Nephron (organoid): ENCODE measurements around the gene PZP.

Experiments used
- H3K27ac Mint-ChIP-seq, 3 experiments: 2 replicates each; pipeline ENCODE4 v1.8.0; 2020; ENCODE audit warnings: mixed read lengths in 3 of 3, mild to moderate bottlenecking in 2 of 3, moderate library complexity in 1 of 3
- H3K27me3 Mint-ChIP-seq: 2 replicates; pipeline ENCODE4 v1.8.0; 2021; ENCODE audit warnings: low read depth, mild to moderate bottlenecking, moderate library complexity, mixed read lengths
- H3K36me3 Mint-ChIP-seq: 2 replicates; pipeline ENCODE4 v1.8.0; 2020; ENCODE audit warnings: low read depth, mixed read lengths
- H3K4me1 Mint-ChIP-seq: 2 replicates; pipeline ENCODE4 v1.8.0; 2020; ENCODE audit warnings: mixed read lengths
- H3K4me3 Mint-ChIP-seq, 3 experiments: 2 replicates each; pipeline ENCODE4 v1.8.0; 2020; ENCODE audit warnings: mild to moderate bottlenecking in 3 of 3, mixed read lengths in 3 of 3, moderate library complexity in 2 of 3
- H3K9me3 Mint-ChIP-seq: 2 replicates; pipeline ENCODE4 v1.8.0; 2020; ENCODE audit warnings: mixed read lengths
- TF ChIP-seq, protein P1 (sequence below), 3 experiments: fragments of 200-600 bp; sonication (generic); IDR thresholded peaks; one replicate each; pipeline ENCODE4 v1.5.0; 2021; ENCODE audit warnings: antibody characterized with exemption in 3 of 3; ENCODE audit not compliant: unreplicated experiment in 3 of 3

Gene PZP

DNA sequence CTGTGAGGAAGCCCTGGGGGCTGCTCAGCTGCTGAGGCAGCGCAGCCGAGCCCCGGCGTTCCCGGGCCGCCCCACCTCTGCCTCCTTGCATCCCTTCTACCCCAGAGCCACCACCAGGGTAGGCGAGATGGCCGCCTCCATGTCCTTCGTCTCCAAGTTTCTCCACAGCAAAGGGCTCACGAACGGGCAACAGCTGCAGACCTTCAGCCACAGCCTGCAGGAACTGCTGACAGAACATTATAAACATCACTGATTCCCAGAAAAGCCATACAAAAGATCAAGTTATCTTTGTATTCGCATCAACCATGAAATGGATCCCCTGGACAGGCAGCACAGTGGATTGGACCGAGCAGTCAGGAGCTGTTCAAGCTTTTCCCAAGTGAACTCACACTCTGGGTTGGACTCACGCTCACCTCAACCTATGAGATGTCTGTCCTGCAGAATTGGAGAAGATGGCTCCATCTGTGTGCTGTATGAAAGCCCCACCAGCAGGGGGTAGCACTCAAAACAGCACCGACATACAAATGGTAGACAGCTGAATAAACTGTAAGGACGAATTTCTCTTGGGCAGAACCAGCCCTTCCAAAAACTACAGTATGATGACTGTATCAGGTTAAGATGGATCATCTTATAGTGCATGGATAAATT, 73.1 kb downstream of the PZP start:
- TF ChIP-seq, protein P1, sequence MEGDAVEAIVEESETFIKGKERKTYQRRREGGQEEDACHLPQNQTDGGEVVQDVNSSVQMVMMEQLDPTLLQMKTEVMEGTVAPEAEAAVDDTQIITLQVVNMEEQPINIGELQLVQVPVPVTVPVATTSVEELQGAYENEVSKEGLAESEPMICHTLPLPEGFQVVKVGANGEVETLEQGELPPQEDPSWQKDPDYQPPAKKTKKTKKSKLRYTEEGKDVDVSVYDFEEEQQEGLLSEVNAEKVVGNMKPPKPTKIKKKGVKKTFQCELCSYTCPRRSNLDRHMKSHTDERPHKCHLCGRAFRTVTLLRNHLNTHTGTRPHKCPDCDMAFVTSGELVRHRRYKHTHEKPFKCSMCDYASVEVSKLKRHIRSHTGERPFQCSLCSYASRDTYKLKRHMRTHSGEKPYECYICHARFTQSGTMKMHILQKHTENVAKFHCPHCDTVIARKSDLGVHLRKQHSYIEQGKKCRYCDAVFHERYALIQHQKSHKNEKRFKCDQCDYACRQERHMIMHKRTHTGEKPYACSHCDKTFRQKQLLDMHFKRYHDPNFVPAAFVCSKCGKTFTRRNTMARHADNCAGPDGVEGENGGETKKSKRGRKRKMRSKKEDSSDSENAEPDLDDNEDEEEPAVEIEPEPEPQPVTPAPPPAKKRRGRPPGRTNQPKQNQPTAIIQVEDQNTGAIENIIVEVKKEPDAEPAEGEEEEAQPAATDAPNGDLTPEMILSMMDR (IDR thresholded peaks at IDR 0.05; ENCODE audit: unreplicated experiment in 3 of 3) = peak in 1 of 3 experiments; percentile 9
- no peaks in the 10 kb centered on the region for H3K27me3 Mint-ChIP-seq
- H3K27ac Mint-ChIP-seq = peak overlapping the region; percentile 75 to 94 (median 84)
- H3K4me1 Mint-ChIP-seq = peaks cover 21% of the 10 kb centered on the region
- peaks cover 4% of the 10 kb centered on the region for H3K36me3 Mint-ChIP-seq
- peak overlapping the region in 2 of 3 experiments; percentile 25 to 50 for H3K4me3 Mint-ChIP-seq
- peaks cover 18% of the 10 kb centered on the region for H3K9me3 Mint-ChIP-seq

DNA sequence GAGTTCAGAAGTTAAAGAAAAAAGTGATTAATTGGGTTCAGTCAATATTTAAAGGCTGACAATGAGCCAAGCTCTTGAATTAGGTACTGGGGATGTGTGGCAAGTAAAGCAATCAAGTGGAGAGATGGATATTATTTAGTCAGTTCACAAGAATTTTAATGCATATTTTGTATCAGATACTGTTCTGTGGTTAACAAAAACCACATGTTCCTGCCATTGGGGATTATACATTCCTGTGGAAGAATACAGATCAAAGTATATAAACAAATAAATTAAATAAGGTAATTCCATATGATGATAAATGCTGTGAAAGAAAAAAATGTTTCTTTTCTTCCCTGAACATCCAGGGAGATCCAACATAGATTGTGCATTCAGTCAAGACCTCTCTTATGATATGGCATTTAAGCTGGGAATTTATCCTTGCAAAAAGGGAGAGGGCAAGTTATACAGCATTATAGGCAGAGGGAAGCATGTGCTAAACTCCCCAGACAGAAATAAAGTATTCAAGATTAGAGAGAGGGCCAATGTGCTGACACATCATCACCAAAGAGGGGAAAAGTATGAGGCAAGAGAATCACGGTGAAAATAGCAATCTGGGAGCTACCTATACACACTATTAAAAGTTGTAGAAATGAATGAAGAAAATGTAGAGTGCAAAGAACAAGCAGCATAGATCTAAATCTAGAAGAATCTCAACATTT, 74.8 kb downstream of the PZP start:
- Mint-ChIP-seq H3K27ac (peak overlapping the region; percentile 8 to 22 (median 21)), H3K4me1 (peaks cover 21% of the 10 kb centered on the region), H3K27me3 (no peaks in the 10 kb centered on the region), H3K4me3 (no peak overlapping the region), H3K36me3 (no peaks in the 10 kb centered on the region), H3K9me3 (peaks cover 7% of the 10 kb centered on the region)
- TF ChIP-seq, protein P1 (IDR thresholded peaks at IDR 0.05; ENCODE audit: unreplicated experiment in 3 of 3) = no peak

DNA sequence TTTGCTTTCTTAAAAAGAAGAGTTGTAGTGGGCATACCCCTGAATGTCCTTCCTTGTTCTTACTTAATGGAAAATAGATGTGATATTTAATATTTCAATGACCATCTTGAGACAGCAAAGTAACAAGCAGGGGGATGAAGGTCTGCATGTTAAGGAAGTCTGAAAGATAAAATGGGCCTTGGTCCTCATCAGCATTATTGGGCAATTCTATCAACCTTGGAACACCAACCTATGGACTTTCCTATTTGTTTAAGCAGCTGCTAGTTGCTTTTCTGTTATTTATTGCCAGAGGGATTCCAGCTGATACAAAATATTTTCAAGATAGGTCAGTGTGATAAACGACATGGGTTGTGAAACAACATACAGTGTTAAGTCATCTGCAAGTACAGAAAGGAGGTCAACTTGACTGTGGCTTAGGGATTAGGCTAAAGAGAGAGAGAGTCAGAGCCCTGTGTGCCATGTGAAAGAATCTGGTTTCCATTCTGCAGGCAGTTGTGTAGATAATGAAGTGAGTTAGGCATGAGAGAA, 76.1 kb downstream of the PZP start:
- Mint-ChIP-seq H3K27me3 (no peaks in the 10 kb centered on the region), H3K9me3 (peaks cover 7% of the 10 kb centered on the region), H3K4me3 (no peak overlapping the region), H3K4me1 (peaks cover 21% of the 10 kb centered on the region), H3K27ac (peak overlapping the region in 1 of 3 experiments; percentile 35), H3K36me3 (no peaks in the 10 kb centered on the region)
- TF ChIP-seq, protein P1 (IDR thresholded peaks at IDR 0.05; ENCODE audit: unreplicated experiment in 3 of 3) = no peak

DNA sequence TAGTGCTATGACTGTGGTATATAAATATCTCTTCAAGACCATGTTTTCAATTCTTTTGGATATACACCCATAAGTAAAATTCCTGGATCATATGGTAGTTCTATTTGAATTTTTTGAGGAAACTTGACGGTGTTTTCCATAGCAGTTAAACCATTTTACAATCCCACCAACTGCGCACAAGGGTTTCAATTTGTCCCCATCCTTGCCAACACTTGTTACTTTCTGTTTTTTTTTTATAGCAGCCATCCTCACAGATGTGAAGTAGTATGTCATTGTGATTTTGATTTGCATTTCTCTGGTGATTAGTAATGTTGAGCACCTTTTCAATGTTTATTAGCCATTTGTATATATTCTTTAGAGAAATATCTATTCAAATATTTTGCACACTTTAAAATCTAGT, 78.0 kb downstream of the PZP start:
- H3K4me1 Mint-ChIP-seq = peaks cover 20% of the 10 kb centered on the region
- H3K27me3 Mint-ChIP-seq = no peaks in the 10 kb centered on the region
- peaks cover 2% of the 10 kb centered on the region for H3K9me3 Mint-ChIP-seq
- TF ChIP-seq, protein P1 (IDR thresholded peaks at IDR 0.05; ENCODE audit: unreplicated experiment in 3 of 3) = no peak
- H3K4me3 Mint-ChIP-seq = no peak overlapping the region
- H3K27ac Mint-ChIP-seq = no peak overlapping the region
- no peaks in the 10 kb centered on the region for H3K36me3 Mint-ChIP-seq

DNA sequence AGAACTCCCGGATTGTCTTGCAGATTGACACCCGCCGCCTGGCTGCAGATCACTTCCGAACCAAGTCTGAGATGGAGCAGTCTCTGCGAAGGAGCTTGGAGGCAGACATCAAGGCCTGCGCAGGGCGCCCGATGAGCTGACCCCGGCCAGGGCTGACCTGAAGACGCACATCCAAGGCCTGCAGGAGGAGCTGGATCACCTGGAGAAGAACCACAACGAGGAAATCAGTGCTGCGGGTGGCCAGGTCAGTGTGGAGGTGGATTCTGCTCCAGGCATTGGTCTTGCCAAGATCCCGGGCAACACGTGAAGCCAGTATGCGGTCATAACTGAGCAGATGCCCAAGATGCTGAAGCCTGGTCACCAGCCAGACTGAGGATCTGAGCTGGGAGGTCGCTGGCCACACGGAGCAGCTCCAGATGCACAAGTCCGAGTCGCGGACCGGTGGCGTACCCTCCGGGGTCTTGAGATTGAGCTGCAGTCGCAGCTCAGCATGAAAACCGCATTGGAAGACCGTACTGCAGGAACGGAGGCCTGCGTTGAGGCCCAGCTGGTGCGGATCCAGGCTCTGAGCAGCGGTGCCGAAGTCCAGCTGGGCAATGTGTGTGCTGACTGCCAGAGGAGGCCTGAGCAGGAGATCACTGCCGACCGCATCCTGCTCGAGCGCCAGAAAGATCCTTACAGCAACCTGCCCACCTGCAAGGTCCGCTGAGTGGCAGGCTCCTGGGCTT, 80.1 kb downstream of the PZP start:
- no peaks in the 10 kb centered on the region for H3K27me3 Mint-ChIP-seq
- peaks cover 2% of the 10 kb centered on the region for H3K9me3 Mint-ChIP-seq
- H3K27ac Mint-ChIP-seq = no peak overlapping the region
- H3K4me3 Mint-ChIP-seq = no peak overlapping the region
- H3K4me1 Mint-ChIP-seq = peaks cover 8% of the 10 kb centered on the region
- H3K36me3 Mint-ChIP-seq = no peaks in the 10 kb centered on the region
- TF ChIP-seq, protein P1 (IDR thresholded peaks at IDR 0.05; ENCODE audit: unreplicated experiment in 3 of 3) = no peak
